KBM-7 (cell line): ENCODE data around the gene SMOC2.
"Not testable (repeated sequence)": the region's sequence is repeated elsewhere in the genome, so short reads cannot be mapped to it uniquely, and the experiment has no call there.

Experiments
- DNase-seq: peaks from one replicate; pipeline ENCODE4 v3.0.0-alpha.2; 2015
- in situ Hi-C: fragments of 300-500 bp; cut with MboI; formaldehyde crosslinking; loops from 2 replicates; pipeline ENCODE4 v1.14.3; 2020; ENCODE audit warnings: low sequenced_read_pairs, low pct_unique_long_range_greater_than_20kb, mixed read lengths

The SMOC2 gene

GRCh38 chr6:168607272-168608112 lies 166.5 kb downstream of the SMOC2 start:
- DNase-seq, result no peak
- in situ Hi-C loops, result no loop called here

- in situ Hi-C loops, result no loop called here
- no peak for DNase-seq
Observed at GRCh38 chr6:168608113-168608400, 167.1 kb downstream of the SMOC2 start.

GRCh38 chr6:168609026-168609685 lies 168.2 kb downstream of the SMOC2 start:
- in situ Hi-C loops, result no loop called here
- DNase-seq, result no peak

GRCh38 chr6:168609914-168610490 lies 169.0 kb downstream of the SMOC2 start:
- no peak for DNase-seq
- in situ Hi-C loops, result no loop called here

- DNase-seq, in situ Hi-C loops: not testable (repeated sequence)
Observed at GRCh38 chr6:168610966-168611365, 170.0 kb downstream of the SMOC2 start.

- DNase-seq, result no peak
- in situ Hi-C loops, result no loop called here
Observed at GRCh38 chr6:168611691-168612090, 170.7 kb downstream of the SMOC2 start.

- DNase-seq, result no peak
- in situ Hi-C loops, result no loop called here
Observed at GRCh38 chr6:168612586-168612985, 171.6 kb downstream of the SMOC2 start.

- in situ Hi-C loops, result no loop called here
Observed at GRCh38 chr6:168615837-168616236, 174.9 kb downstream of the SMOC2 start.

GRCh38 chr6:168616816-168617765 lies 176.1 kb downstream of the SMOC2 start:
- no peak for DNase-seq
- in situ Hi-C loops, result no loop called here

More at GRCh38 chr6:168615837-168616236, 174.9 kb downstream of the SMOC2 start:
- DNase-seq, result no peak

GRCh38 chr6:168618546-168619315 lies 177.7 kb downstream of the SMOC2 start:
- no peak for DNase-seq
- in situ Hi-C loops, result no loop called here

GRCh38 chr6:168619560-168620314 lies 178.8 kb downstream of the SMOC2 start:
- in situ Hi-C loops, result no loop called here

GRCh38 chr6:168620578-168620977 lies 179.6 kb downstream of the SMOC2 start:
- no peak for DNase-seq
- in situ Hi-C loops, result no loop called here

More at GRCh38 chr6:168619560-168620314, 178.8 kb downstream of the SMOC2 start:
- DNase-seq, result peak; percentile 8

GRCh38 chr6:168623736-168624135 lies 182.8 kb downstream of the SMOC2 start:
- in situ Hi-C loops, result no loop called here
- no peak for DNase-seq

- no peak for DNase-seq
- in situ Hi-C loops, result no loop called here
Observed at GRCh38 chr6:168624540-168624939, 183.6 kb downstream of the SMOC2 start.

- DNase-seq, result no peak
- in situ Hi-C loops, result no loop called here
Observed at GRCh38 chr6:168624948-168625347, 184.0 kb downstream of the SMOC2 start.

GRCh38 chr6:168625602-168626001 lies 184.6 kb downstream of the SMOC2 start:
- in situ Hi-C loops, result no loop called here

GRCh38 chr6:168626046-168626602 lies 185.1 kb downstream of the SMOC2 start:
- in situ Hi-C loops, result no loop called here
- DNase-seq, result no peak

More at GRCh38 chr6:168625602-168626001, 184.6 kb downstream of the SMOC2 start:
- no peak for DNase-seq
